H9 (cell line): ENCODE data around the gene PARP9. TPM values are rescaled to one million over a fixed set of nuclear protein-coding genes. Genes with fewer than 3 reads are reported as not detected.

ENCODE experiments used
- DNase-seq: peaks from one replicate; pipeline ENCODE4 v3.0.0-alpha.2; 2017
- H2AFZ ChIP-seq: one replicate; pipeline ENCODE4 v1.6.1; 2013; ENCODE audit warnings: mild to moderate bottlenecking, low read length, control low read depth, moderate library complexity
- H2AK5ac ChIP-seq: 2 replicates; pipeline ENCODE4 v1.6.1; 2013; ENCODE audit warnings: low read length, control low read depth, mixed read lengths; ENCODE audit not compliant: insufficient read length
- H2BK120ac ChIP-seq: one replicate; pipeline ENCODE4 v1.6.1; 2013; ENCODE audit warnings: low read depth, mild to moderate bottlenecking, low read length, control low read depth, inconsistent platforms; ENCODE audit not compliant: poor library complexity, severe bottlenecking
- H2BK12ac ChIP-seq: 2 replicates; pipeline ENCODE4 v1.6.1; 2013; ENCODE audit warnings: low read length, control low read depth, mixed read lengths, low read depth; ENCODE audit not compliant: insufficient read length
- H2BK15ac ChIP-seq: 2 replicates; pipeline ENCODE4 v1.6.1; 2013; ENCODE audit warnings: low read depth, low read length, control low read depth
- H2BK20ac ChIP-seq: one replicate; pipeline ENCODE4 v1.6.1; 2013; ENCODE audit warnings: low read depth, mild to moderate bottlenecking, low read length, control low read depth, inconsistent platforms; ENCODE audit not compliant: poor library complexity, severe bottlenecking
- H2BK5ac ChIP-seq: 2 replicates; pipeline ENCODE4 v1.6.1; 2013; ENCODE audit warnings: low read length, control low read depth, mixed read lengths; ENCODE audit not compliant: insufficient read length
- H3K14ac ChIP-seq: 2 replicates; pipeline ENCODE4 v1.6.1; 2013; ENCODE audit warnings: low read length, control low read depth; ENCODE audit not compliant: insufficient read depth
- H3K18ac ChIP-seq: 2 replicates; pipeline ENCODE4 v1.6.1; 2013; ENCODE audit warnings: low read depth, mild to moderate bottlenecking, mixed read lengths, low read length, control low read depth; ENCODE audit not compliant: insufficient read length
- H3K23ac ChIP-seq: 2 replicates; pipeline ENCODE4 v1.6.1; 2013; ENCODE audit warnings: low read length, control low read depth, mixed read lengths, low read depth; ENCODE audit not compliant: insufficient read length
- H3K23me2 ChIP-seq: 2 replicates; pipeline ENCODE4 v1.6.1; 2013; ENCODE audit warnings: low read depth, mild to moderate bottlenecking, mixed read lengths, low read length, control low read depth; ENCODE audit not compliant: insufficient read length, poor library complexity, severe bottlenecking
- H3K27ac ChIP-seq: 2 replicates; pipeline ENCODE4 v1.5.1; 2013; ENCODE audit warnings: low read length, control low read depth, mixed read lengths, low read depth; ENCODE audit not compliant: insufficient read length
- H3K27me3 ChIP-seq: 2 replicates; pipeline ENCODE4 v1.6.1; 2013; ENCODE audit warnings: low read length, control low read depth, inconsistent platforms; ENCODE audit not compliant: insufficient read depth
- H3K4ac ChIP-seq: 2 replicates; pipeline ENCODE4 v1.6.1; 2013; ENCODE audit warnings: low read depth, mild to moderate bottlenecking, control low read depth, inconsistent platforms, low read length, moderate library complexity
- H3K4me1 ChIP-seq: 2 replicates; pipeline ENCODE4 v1.6.1; 2013; ENCODE audit warnings: low read length, control low read depth, inconsistent platforms; ENCODE audit not compliant: insufficient read depth
- H3K4me2 ChIP-seq: 2 replicates; pipeline ENCODE4 v1.6.1; 2013; ENCODE audit warnings: low read length, control low read depth, mixed read lengths; ENCODE audit not compliant: insufficient read length, insufficient read depth
- H3K56ac ChIP-seq: 2 replicates; pipeline ENCODE4 v1.6.1; 2013; ENCODE audit warnings: low read depth, mild to moderate bottlenecking, mixed read lengths, low read length, control low read depth; ENCODE audit not compliant: insufficient read length
- H3K79me1 ChIP-seq: 2 replicates; pipeline ENCODE4 v1.6.1; 2013; ENCODE audit warnings: low read depth, mild to moderate bottlenecking, moderate library complexity, low read length, control low read depth, inconsistent platforms; ENCODE audit not compliant: insufficient read depth, poor library complexity, severe bottlenecking
- H3K79me2 ChIP-seq: 2 replicates; pipeline ENCODE4 v1.6.1; 2013; ENCODE audit warnings: low read length, control low read depth, inconsistent platforms; ENCODE audit not compliant: insufficient read depth
- H3K9ac ChIP-seq: 2 replicates; pipeline ENCODE4 v1.6.1; 2013; ENCODE audit warnings: low read length, control low read depth, mixed read lengths; ENCODE audit not compliant: insufficient read length; ENCODE audit errors: extremely low read depth
- H3K9me3 ChIP-seq: one replicate; pipeline ENCODE4 v1.6.1; 2013; ENCODE audit warnings: low read depth, low read length, inconsistent platforms; ENCODE audit not compliant: control insufficient read depth
- H3T11ph ChIP-seq: one replicate; pipeline ENCODE4 v1.6.1; 2013; ENCODE audit warnings: mild to moderate bottlenecking, low read length, control low read depth, inconsistent platforms
- H4K20me1 ChIP-seq: one replicate; pipeline ENCODE4 v1.6.1; 2013; ENCODE audit not compliant: control insufficient read depth, insufficient read length, insufficient read depth
- H4K5ac ChIP-seq: 2 replicates; pipeline ENCODE4 v1.6.1; 2013; ENCODE audit warnings: low read depth, mild to moderate bottlenecking, mixed read lengths, low read length, control low read depth; ENCODE audit not compliant: insufficient read length
- H4K8ac ChIP-seq: replicated peaks from 2 replicates; pipeline ENCODE4 v1.6.1; 2013; ENCODE audit warnings: low read length, control low read depth, mixed read lengths, low read depth; ENCODE audit not compliant: insufficient read length
- H4K91ac ChIP-seq: 2 replicates; pipeline ENCODE4 v1.6.1; 2013; ENCODE audit warnings: low read depth, mild to moderate bottlenecking, moderate library complexity, mixed read lengths, low read length, control low read depth; ENCODE audit not compliant: insufficient read length
- H3K27ac Mint-ChIP-seq, 3 experiments: 2 replicates in 2 of 3; 3 replicates in 1 of 3; pipeline ENCODE4 v1.8.0; 2020 to 2021; ENCODE audit warnings: mixed read lengths in 3 of 3, mild to moderate bottlenecking in 1 of 3, moderate library complexity in 1 of 3
- H3K27me3 Mint-ChIP-seq: 2 replicates; pipeline ENCODE4 v1.8.0; 2021; ENCODE audit warnings: low read depth, mild to moderate bottlenecking, moderate library complexity, mixed read lengths
- H3K36me3 Mint-ChIP-seq, 3 experiments: 2 replicates in 2 of 3; 3 replicates in 1 of 3; pipeline ENCODE4 v1.8.0; 2020 to 2021; ENCODE audit warnings: low read depth in 3 of 3, mixed read lengths in 3 of 3; ENCODE audit not compliant: insufficient read depth in 1 of 3
- H3K4me1 Mint-ChIP-seq, 2 experiments: 2 replicates each; pipeline ENCODE4 v1.8.0; 2020; ENCODE audit warnings: mixed read lengths in 2 of 2
- H3K4me3 Mint-ChIP-seq, 2 experiments: 2 replicates in 1 of 2; 3 replicates in 1 of 2; pipeline ENCODE4 v1.8.0; 2020 to 2021; ENCODE audit warnings: mild to moderate bottlenecking in 2 of 2, mixed read lengths in 2 of 2, moderate library complexity in 1 of 2
- H3K9me3 Mint-ChIP-seq, 2 experiments: 2 replicates in 1 of 2; 3 replicates in 1 of 2; pipeline ENCODE4 v1.8.0; 2020; ENCODE audit warnings: mild to moderate bottlenecking in 2 of 2, mixed read lengths in 2 of 2, moderate library complexity in 1 of 2
- WGBS: extraction: QIAGEN DNeasy Blood & Tissue Kit; methylation state at CpG from one replicate; pipeline ENCODE4 v1.1.7; 2013; ENCODE audit warnings: missing lambda C conversion rate, low lambda C conversion rate, mixed read lengths; ENCODE audit not compliant: insufficient read length; ENCODE audit errors: extremely low coverage; 5-methylcytosine and 5-hydroxymethylcytosine counted together
- total RNA-seq: library from RNA; stranded (reverse); gene quantifications from 2 replicates; pipeline ENCODE4 v1.2.1, GENCODE V29; 2021
- TF ChIP-seq, protein P1 (sequence below): fragments of 200-600 bp; sonication (generic); conservative IDR thresholded peaks from 3 replicates; pipeline ENCODE4 v1.8.0; 2021; ENCODE audit warnings: antibody characterized with exemption, mild to moderate bottlenecking

Gene PARP9
- total RNA-seq, 1 experiment from 2014 or later: 3.4 TPM

DNA sequence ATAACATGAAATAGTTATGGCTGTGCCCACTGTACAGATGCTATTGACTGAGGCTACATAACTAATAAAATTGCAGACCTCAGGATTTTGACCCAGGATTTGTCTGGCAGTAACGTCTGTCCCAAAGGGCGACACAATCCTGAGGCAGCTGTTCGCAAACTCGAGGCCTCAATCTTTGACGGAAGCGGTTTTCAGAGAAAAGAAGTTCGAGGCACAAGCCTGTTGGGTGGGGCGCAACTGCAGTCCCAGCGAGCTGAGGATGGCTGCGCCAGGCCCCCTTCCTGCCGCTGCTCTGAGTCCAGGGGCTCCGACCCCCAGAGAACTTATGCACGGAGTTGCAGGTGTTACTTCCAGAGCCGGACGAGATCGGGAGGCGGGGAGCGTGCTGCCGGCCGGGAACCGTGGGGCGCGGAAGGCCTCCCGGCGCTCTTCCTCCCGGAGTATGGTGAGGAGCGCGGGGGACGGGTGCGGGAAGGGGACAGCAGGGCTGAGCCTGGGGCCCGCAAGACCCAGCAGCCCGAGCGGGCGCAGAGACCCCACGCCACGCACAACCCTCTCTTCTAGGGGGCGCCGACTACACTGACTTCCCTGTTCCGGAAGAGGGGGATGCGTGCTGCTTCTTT, 13.4 kb upstream of the PARP9 start, which contains the start of gene PARP15:
Gene PARP15, plus strand, starts transcription at position 242 of the 623 bp plus-strand sequence. Its CDS starts 18 bp downstream, at position 260.
- no peak within 1 kb of the TSS for H3K4ac ChIP-seq
- H2BK120ac ChIP-seq: no peak within 1 kb of the TSS
- no CpG with 5 or more reads among the region's 40 CpGs for WGBS
- H2AK5ac ChIP-seq: no peak within 1 kb of the TSS
- H3K79me1 ChIP-seq: no peaks in the 10 kb centered on the region
- H3K79me2 ChIP-seq: no peaks in the 10 kb centered on the region
- H3K27me3 ChIP-seq: no peaks in the 10 kb centered on the region
- no peak within 1 kb of the TSS; a peak in 1 of 7 replicates for H3K27ac Mint-ChIP-seq
- H3T11ph ChIP-seq: no peak within 1 kb of the TSS
- no peak within 1 kb of the TSS for H2AFZ ChIP-seq
- no peak within 1 kb of the TSS for H3K9ac ChIP-seq
- no peak within 1 kb of the TSS for H2BK5ac ChIP-seq
- H3K36me3 Mint-ChIP-seq: peaks cover 5 to 15% (median 12%) of the 10 kb centered on the region in 3 experiments; a peak in 6 of 7 replicates
- DNase-seq: peak; percentile 60
- no peak within 1 kb of the TSS for H2BK15ac ChIP-seq
- no peak within 1 kb of the TSS for H3K27ac ChIP-seq
- H4K20me1 ChIP-seq: no peaks in the 10 kb centered on the region
- H3K9me3 Mint-ChIP-seq: peaks cover 13 to 14% of the 10 kb centered on the region in 2 experiments
- no peak within 1 kb of the TSS for H4K91ac ChIP-seq
- H3K56ac ChIP-seq: no peak within 1 kb of the TSS
- peaks cover 14% of the 10 kb centered on the region for H3K27me3 Mint-ChIP-seq
- H3K4me1 ChIP-seq: peaks cover 3% of the 10 kb centered on the region; the same call in 1 of the 2 replicates
- H3K4me3 Mint-ChIP-seq: peak within 1 kb of the TSS; percentile 69 to 75
- peak within 1 kb of the TSS; percentile 23 for H3K4me2 ChIP-seq
- H4K8ac ChIP-seq: no peak within 1 kb of the TSS
- no peaks in the 10 kb centered on the region for H3K9me3 ChIP-seq
- TF ChIP-seq, protein P1, sequence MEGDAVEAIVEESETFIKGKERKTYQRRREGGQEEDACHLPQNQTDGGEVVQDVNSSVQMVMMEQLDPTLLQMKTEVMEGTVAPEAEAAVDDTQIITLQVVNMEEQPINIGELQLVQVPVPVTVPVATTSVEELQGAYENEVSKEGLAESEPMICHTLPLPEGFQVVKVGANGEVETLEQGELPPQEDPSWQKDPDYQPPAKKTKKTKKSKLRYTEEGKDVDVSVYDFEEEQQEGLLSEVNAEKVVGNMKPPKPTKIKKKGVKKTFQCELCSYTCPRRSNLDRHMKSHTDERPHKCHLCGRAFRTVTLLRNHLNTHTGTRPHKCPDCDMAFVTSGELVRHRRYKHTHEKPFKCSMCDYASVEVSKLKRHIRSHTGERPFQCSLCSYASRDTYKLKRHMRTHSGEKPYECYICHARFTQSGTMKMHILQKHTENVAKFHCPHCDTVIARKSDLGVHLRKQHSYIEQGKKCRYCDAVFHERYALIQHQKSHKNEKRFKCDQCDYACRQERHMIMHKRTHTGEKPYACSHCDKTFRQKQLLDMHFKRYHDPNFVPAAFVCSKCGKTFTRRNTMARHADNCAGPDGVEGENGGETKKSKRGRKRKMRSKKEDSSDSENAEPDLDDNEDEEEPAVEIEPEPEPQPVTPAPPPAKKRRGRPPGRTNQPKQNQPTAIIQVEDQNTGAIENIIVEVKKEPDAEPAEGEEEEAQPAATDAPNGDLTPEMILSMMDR: no peak; the same call in 2 of the 3 replicates
- H3K14ac ChIP-seq: peak within 1 kb of the TSS; percentile 78
- H3K23me2 ChIP-seq: peaks cover 4% of the 10 kb centered on the region
- H2BK12ac ChIP-seq: no peak within 1 kb of the TSS
- no peak within 1 kb of the TSS for H3K23ac ChIP-seq
- no peak within 1 kb of the TSS for H2BK20ac ChIP-seq
- no peak within 1 kb of the TSS for H3K18ac ChIP-seq
- no peak within 1 kb of the TSS for H4K5ac ChIP-seq
- H3K4me1 Mint-ChIP-seq: peaks cover 17 to 23% of the 10 kb centered on the region in 2 experiments
